Left lung (tissue), 10 donors: ENCODE results near the gene TEX51. TPM values are rescaled to one million over a fixed set of nuclear protein-coding genes. Genes with fewer than 3 reads are reported as not detected.

Source experiments
- ATAC-seq: fragments of 200-7000 bp; cut with Tn5 transposase; one replicate; pipeline ENCODE4 v1.9.1; 2020; ENCODE audit warnings: moderate library complexity
- DNase-seq, 4 donors: peaks; one replicate each; pipeline ENCODE4 v3.0.0-alpha.2; 2013 to 2020
- H3K27ac ChIP-seq, 2 donors: fragments of 200-600 bp; sonication (generic) in 1 of 2; one replicate each; pipeline versions ENCODE4 v1.5.0 to v1.8.0; 2020 to 2021
- H3K27me3 ChIP-seq, 2 donors: fragments of 200-600 bp; sonication (generic) in 1 of 2; one replicate each; pipeline versions ENCODE4 v1.5.0 to v1.8.0; 2020 to 2021
- H3K36me3 ChIP-seq, 2 donors: fragments of 200-600 bp; sonication (generic) in 1 of 2; one replicate each; pipeline versions ENCODE4 v1.5.0 to v1.8.0; 2020 to 2021
- H3K4me1 ChIP-seq, 2 donors: fragments of 200-600 bp; one replicate each; pipeline ENCODE4 v1.8.0; 2021
- H3K4me3 ChIP-seq, 2 donors: fragments of 200-600 bp; sonication (generic) in 1 of 2; one replicate each; pipeline versions ENCODE4 v1.5.0 to v1.8.0; 2020 to 2021; ENCODE audit warnings: mild to moderate bottlenecking in 1 of 2
- H3K9me3 ChIP-seq, 2 donors: fragments of 200-600 bp; sonication (generic) in 1 of 2; one replicate each; pipeline versions ENCODE4 v1.5.0 to v1.8.0; 2020 to 2021
- CTCF ChIP-seq, 2 donors: fragments of 200-600 bp; sonication (generic) in 1 of 2; IDR thresholded peaks; one replicate each; pipeline versions ENCODE4 v1.5.0 to v1.8.0; 2021; ENCODE audit warnings: antibody characterized with exemption in 2 of 2
- intact Hi-C, 2 donors: fragments of 100-400 bp; cut with DNase I; formaldehyde crosslinking; loops; one replicate each; pipeline versions ENCODE4 v1.11.2 to v1.14.2; 2022
- polyA plus RNA-seq, 6 donors: library from polyadenylated mRNA; unstranded; fragments of 120-200 nt; gene quantifications; one replicate each; pipeline ENCODE4 v1.2.1, GENCODE V29; 2013; ENCODE audit not compliant: insufficient read length in 6 of 6
- total RNA-seq, 2 donors: library from RNA; stranded (reverse); fragmentation: NEBNext Ultra II Directional; extraction: Animal tissue kit (Norgen Biotek cat#: 25700); gene quantifications; one replicate each; pipeline ENCODE4 v1.2.1, GENCODE V29; 2021
- donor health status: DM: no; HTN: yes; CAD: no.
- donor health status: DM: no; HTN: no; CAD: no.

TEX51 gene
- total and polyA plus RNA-seq, 8 donors, result not detected

DNA sequence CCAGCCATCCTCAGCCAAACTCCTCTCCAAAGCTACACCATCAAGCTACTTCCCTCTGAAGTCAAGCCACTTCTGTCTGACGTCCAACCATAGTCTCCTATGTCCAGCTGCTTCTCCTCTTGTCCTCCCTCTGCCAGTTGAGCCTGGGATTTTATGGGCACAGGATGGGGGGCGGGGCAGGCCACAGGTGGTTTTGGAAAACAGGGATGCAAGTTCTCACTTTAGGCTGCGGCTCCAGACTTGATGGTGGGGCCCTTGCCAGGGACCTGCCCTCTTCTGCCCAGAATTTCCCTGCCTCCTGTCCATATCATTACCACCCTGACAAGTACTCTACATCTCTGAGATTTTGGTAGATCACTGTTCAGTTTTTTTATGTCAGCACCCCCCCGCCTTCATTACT lies 41.6 kb downstream of the TEX51 start:
- Histone ChIP-seq H3K36me3 (no peaks in the 10 kb centered on the region), H3K27me3 (peaks cover 0 to 25% of the 10 kb centered on the region in 2 donors), H3K4me3 (no peak overlapping the region), H3K9me3 (peaks cover 0 to 8% of the 10 kb centered on the region in 2 donors), H3K4me1 (no peaks in the 10 kb centered on the region), H3K27ac (no peak overlapping the region)
- intact Hi-C loops, result no loop called here
- no peak for TF ChIP-seq CTCF (IDR thresholded peaks at IDR 0.05)
- ATAC-seq, result no peak
- DNase-seq, result no peak

DNA sequence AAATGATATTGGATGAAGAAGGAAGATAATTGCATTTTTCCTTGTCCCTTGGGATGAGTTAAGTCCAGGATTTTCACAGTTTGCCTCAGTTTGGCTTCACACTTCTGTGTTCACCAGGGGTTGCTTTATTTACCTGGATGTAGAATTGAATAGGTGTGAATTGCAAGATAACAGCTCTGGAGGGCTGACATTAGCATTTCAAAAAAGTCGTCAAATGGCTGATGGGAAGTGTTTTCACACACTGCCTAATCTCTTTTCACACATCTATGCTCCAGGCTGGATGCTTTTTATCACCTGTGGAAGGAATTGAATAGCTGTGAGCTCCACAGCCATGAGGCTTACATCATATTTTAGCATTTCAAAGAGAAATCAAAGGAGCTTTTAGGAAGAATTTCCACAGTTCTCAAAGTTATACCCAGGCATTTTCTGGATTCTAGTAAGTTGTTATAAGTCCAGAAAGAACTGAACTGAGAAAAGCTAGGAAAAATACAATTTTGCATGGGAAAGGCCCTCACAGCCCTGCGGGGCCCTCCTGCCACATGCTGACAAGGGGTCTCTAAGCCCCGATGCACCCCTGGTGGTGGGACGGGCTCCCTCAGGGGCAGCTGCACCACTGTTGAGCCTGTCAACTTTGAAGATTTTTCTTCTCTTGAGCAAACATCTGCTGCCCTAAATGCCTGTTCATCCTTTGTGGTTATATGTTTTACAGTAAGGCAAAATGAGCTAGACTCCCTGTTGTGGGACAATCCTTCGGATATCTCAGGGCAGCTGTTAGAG lies 43.9 kb downstream of the TEX51 start:
- intact Hi-C loops, result no loop called here
- ATAC-seq (no peak), DNase-seq (no peak)
- peaks cover 0 to 15% of the 10 kb centered on the region in 2 donors for H3K27me3 ChIP-seq
- peaks cover 0 to 8% of the 10 kb centered on the region in 2 donors for H3K9me3 ChIP-seq
- H3K27ac ChIP-seq, result no peak overlapping the region
- H3K4me3 ChIP-seq, result no peak overlapping the region
- H3K4me1 ChIP-seq, result no peaks in the 10 kb centered on the region
- no peak for TF ChIP-seq CTCF (IDR thresholded peaks at IDR 0.05)
- no peaks in the 10 kb centered on the region for H3K36me3 ChIP-seq

DNA sequence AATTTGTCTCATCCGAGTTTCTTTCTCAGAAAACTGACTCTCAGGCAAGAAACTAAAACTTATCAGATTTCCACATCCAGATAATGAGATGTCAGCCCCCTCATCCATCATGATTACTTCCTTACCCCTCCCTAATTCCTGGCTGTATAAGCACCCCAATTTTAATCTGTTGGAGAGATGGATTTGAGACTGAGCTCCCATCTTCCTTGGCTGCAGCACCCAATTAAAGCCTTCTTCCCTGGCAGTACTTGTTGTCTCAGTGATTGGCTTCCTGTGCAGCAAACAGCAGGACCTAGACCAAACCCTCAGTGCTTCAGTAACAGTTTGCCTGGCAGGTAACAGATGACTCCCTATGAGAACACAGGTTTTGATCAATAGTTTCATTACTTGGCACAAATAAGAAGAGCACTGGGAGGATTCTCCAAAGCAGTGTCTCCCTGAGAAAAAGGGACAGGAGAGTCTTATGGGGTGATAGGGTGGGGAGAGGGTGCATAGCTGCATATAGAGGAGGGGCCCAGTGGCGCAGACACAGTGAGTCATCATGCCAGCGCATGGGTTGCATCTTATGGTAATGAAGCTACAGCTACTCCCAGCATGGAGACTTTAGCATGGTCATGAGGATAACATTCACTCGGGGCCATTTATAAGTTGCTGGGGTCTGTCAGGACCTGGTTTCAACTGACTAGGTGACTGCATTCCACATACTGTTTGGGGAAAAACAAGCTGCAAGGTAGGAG lies 45.1 kb downstream of the TEX51 start:
- Histone ChIP-seq H3K36me3 (no peaks in the 10 kb centered on the region), H3K4me1 (no peaks in the 10 kb centered on the region), H3K9me3 (peaks cover 0 to 8% of the 10 kb centered on the region in 2 donors), H3K4me3 (no peak overlapping the region), H3K27ac (no peak overlapping the region), H3K27me3 (peaks cover 0 to 15% of the 10 kb centered on the region in 2 donors)
- DNase-seq (no peak), ATAC-seq (no peak)
- intact Hi-C loops, result no loop called here
- TF ChIP-seq CTCF (IDR thresholded peaks at IDR 0.05), result no peak

DNA sequence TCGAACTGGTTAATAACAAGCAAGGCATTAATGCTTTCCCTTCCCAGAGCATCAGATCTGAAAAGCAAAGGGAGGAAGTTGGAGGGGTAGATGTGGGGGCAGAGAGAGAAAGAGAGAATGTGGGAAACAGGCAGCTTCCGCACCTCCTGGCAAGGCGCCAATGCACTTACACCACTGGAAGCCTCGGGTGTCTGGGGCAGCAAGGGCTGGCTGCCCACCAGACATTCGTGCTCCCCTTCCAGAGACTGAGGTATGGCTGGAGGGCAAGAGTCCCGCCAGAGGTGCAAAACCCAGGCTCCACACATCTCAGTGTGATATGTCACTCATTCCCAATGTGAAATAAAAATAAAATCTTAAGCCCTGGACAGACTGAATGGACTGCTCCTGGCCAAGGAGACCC lies 46.4 kb downstream of the TEX51 start:
- H3K27ac ChIP-seq, result no peak overlapping the region
- no peak for TF ChIP-seq CTCF (IDR thresholded peaks at IDR 0.05)
- H3K4me3 ChIP-seq, result no peak overlapping the region
- intact Hi-C loops, result no loop called here
- H3K4me1 ChIP-seq, result no peaks in the 10 kb centered on the region
- DNase-seq (no peak), ATAC-seq (no peak)
- no peaks in the 10 kb centered on the region for H3K36me3 ChIP-seq
- H3K9me3 ChIP-seq, result peaks cover 0 to 8% of the 10 kb centered on the region in 2 donors
- peaks cover 0 to 15% of the 10 kb centered on the region in 2 donors for H3K27me3 ChIP-seq
